ENCODE results near the gene OR2W1.

OR2W1 gene

DNA sequence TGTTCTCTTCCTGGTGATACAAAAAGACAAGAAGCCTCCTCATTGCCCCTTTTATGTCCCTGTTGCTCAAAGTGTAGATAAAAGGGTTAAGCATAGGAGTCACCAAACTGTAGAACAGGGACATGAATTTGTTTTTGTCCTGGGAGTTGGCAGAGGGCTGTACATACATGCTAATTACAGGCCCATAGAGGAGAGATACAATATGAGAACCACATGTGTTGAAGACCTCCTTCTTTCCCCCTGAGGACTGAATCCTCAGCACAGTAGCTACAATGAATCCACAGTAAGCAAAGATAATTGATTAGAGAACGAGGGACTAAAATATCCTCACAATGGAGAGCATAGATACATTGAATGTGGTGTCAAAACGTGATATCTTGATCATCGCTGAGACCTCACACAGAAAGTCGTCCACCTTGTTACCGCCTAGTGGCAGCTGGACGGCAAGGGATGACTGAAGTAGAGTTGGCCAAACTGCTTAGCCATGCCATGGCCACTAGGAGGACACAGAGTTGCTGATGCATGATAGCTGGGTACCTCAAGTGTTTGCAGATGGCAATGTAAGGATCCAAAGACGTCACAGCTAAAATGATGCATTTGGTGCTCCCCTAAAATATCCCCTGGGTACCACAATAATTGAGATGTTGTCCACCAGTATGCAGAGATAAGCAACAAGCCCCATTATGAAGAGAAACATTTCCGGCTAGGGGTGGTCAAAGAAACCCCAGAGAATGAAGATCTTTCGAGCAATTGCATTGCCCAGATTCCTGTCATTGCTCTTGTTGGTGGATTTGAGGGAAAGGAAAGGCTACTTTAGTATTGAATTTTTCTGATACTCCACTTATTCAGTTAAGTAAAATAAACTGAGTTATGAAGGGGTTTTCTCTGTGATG, 27.1 kb upstream of the OR2W1 start:
- no peaks in the 10 kb centered on the region for H3K36me3 ChIP-seq
- no peaks in the 10 kb centered on the region for H3K9me3 ChIP-seq
- H3K4me1 ChIP-seq = no peaks in the 10 kb centered on the region
- peak; percentile 45 for DNase-seq
- no peaks in the 10 kb centered on the region for H3K27me3 ChIP-seq
- TF ChIP-seq CTCF (IDR thresholded peaks at IDR 0.05; ENCODE audit: low read depth, low read length) = peak; percentile 88
- H3K4me3 ChIP-seq (ENCODE audit: low read depth, low read length) = no peak overlapping the region

GRCh38 chr6:29051680-29052079, 6.7 kb upstream of the OR2W1 start:
- Histone ChIP-seq H3K9me3 (no peaks in the 10 kb centered on the region), H3K36me3 (no peaks in the 10 kb centered on the region), H3K4me1 (no peaks in the 10 kb centered on the region), H3K4me3 (ENCODE audit: low read depth, low read length) (no peak overlapping the region), H3K27me3 (peaks cover 4% of the 10 kb centered on the region; the same call in 1 of the 2 replicates)
- no peak for DNase-seq
- no peak for TF ChIP-seq CTCF (IDR thresholded peaks at IDR 0.05; ENCODE audit: low read depth, low read length)

GRCh38 chr6:29035951-29036350, 9.0 kb downstream of the OR2W1 start:
- no peaks in the 10 kb centered on the region for H3K9me3 ChIP-seq
- no peaks in the 10 kb centered on the region for H3K4me1 ChIP-seq
- no peak overlapping the region for H3K4me3 ChIP-seq (ENCODE audit: low read depth, low read length)
- TF ChIP-seq CTCF (IDR thresholded peaks at IDR 0.05; ENCODE audit: low read depth, low read length) = no peak
- DNase-seq = no peak
- H3K27me3 ChIP-seq = peaks cover 4% of the 10 kb centered on the region; the same call in 1 of the 2 replicates
- H3K36me3 ChIP-seq = no peaks in the 10 kb centered on the region

DNA sequence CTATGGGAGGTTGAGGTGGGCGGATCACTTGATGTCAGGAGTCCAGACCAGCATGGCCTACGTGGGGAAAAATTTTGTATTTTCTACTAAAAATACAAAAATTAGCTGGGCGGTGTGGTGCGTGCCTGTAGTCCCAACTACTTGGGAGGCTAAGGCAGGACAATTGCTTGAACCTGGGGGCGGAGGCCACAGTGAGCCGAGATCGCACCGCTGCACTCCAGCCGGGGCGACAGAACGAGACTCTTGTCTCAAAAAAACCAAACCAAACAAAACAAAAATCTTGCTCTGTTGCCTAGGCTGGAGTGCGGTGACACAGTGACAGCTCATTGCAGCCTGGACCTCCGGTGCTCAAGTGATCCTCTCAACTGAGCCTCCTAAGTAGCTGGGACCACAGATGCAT, 16.2 kb downstream of the OR2W1 start:
- H3K9me3 ChIP-seq = no peaks in the 10 kb centered on the region
- H3K36me3 ChIP-seq = no peaks in the 10 kb centered on the region
- peaks cover 4% of the 10 kb centered on the region; the same call in 1 of the 2 replicates for H3K27me3 ChIP-seq
- DNase-seq = no peak
- no peaks in the 10 kb centered on the region for H3K4me1 ChIP-seq
- H3K4me3 ChIP-seq (ENCODE audit: low read depth, low read length) = no peak overlapping the region
- no peak for TF ChIP-seq CTCF (IDR thresholded peaks at IDR 0.05; ENCODE audit: low read depth, low read length)

DNA sequence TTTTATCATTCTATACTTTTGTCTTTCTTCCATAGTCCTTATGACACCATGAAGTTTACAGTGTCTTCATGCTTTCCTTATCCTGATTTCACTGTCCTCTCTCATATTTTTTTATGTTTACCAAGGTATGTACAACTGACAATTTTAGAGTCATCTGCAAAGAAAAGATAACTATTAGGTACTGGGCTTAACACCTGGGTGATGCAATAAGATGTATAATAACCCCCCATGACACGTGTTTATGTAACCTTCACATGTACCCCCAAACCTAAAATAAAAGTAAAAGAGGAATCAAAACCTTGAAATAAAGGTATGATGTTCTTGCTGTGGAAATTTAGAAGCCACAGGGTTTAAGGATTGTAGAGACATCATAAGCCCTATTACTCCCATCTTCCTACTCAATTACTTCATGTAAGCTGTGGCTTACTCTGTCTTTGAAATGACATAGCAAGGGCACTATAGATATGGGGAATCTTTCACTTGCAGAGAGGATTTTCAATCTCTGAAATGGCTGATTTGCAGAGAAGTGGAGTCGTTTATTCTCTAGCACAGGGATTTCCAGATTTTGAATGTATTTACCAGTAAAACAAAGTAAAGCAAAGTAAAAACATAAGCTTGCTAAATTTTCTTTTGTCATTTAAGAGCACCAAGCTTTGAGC, 18.9 kb downstream of the OR2W1 start:
- Histone ChIP-seq H3K9me3 (no peaks in the 10 kb centered on the region), H3K4me3 (ENCODE audit: low read depth, low read length) (no peak overlapping the region), H3K27me3 (no peaks in the 10 kb centered on the region; the same call in 1 of the 2 replicates), H3K4me1 (no peaks in the 10 kb centered on the region), H3K36me3 (no peaks in the 10 kb centered on the region)
- no peak for TF ChIP-seq CTCF (IDR thresholded peaks at IDR 0.05; ENCODE audit: low read depth, low read length)
- DNase-seq = no peak

GRCh38 chr6:29021434-29021833, 23.5 kb downstream of the OR2W1 start:
- Histone ChIP-seq H3K36me3 (no peaks in the 10 kb centered on the region), H3K27me3 (peaks cover 3% of the 10 kb centered on the region), H3K4me3 (ENCODE audit: low read depth, low read length) (no peak overlapping the region), H3K9me3 (no peaks in the 10 kb centered on the region), H3K4me1 (no peaks in the 10 kb centered on the region)
- no peak for TF ChIP-seq CTCF (IDR thresholded peaks at IDR 0.05; ENCODE audit: low read depth, low read length)
- DNase-seq = no peak
